Right lobe of liver (tissue), 4 donors: ENCODE results near the gene OR52J3.

Source experiments
- CTCF ChIP-seq, 4 donors: fragments of 200-600 bp in 3 of 4; fragments of 450-650 bp in 1 of 4; IDR thresholded peaks; one replicate each; pipeline versions ENCODE4 v1.5.1 to v1.8.0; 2016 to 2022; ENCODE audit warnings: antibody characterized with exemption in 4 of 4, mild to moderate bottlenecking in 2 of 4
- POLR2A ChIP-seq: fragments of 450-650 bp; IDR thresholded peaks from one replicate; pipeline ENCODE4 v1.6.1; 2017; ENCODE audit warnings: antibody characterized with exemption, mild to moderate bottlenecking
- donor health status: DM: no; HTN: no; CAD: no.
- donor health status: DM: no; HTN: no; CAD: no.
- donor health status: DM: no; HTN: yes; CAD: no.

- TF ChIP-seq CTCF (IDR thresholded peaks at IDR 0.05) (no peak), POLR2A (no peak)
These were observed 38.8 kb upstream of the OR52J3 start for GRCh38 chr11:5007561-5007960.
